ENCODE measurements around the gene RAP2A. TPM values are rescaled to one million over a fixed set of nuclear protein-coding genes. Genes with fewer than 3 reads are reported as not detected.

The RAP2A gene
- total RNA-seq, 2 experiments from 2014 or later: 9.2 to 15.4 TPM

DNA sequence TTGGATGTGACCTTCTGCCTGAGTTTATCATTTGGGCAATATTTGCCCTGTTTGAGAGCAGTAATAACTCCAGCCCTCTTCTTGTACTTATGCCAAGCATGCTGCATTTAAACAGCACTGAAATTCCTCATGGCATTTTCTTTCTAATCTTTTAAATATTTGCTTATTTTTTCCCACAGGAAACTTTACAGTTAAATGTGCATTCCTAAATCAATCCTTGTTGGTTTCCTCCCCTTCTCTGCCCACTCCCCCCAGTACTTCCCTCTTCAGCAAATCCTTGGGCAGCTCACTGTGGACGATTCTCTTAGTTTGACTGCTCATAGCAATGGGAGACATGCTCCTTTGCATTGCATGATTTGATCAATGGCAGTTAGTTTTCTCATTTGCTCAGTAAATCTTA lies 68.7 kb downstream of the RAP2A start:
- no TSS peak for BruUV-seq (replicated peaks)
- no peaks in the 10 kb centered on the region for H3K36me3 ChIP-seq (ENCODE audit: insufficient read depth, low read length)
- intact Hi-C loops (cut with micrococcal nuclease; ENCODE audit: unreplicated experiment): no loop called here
- TF ChIP-seq CTCF (conservative IDR thresholded peaks at IDR 0.05; ENCODE audit: low read length) (no peak), EZH2phosphoT487 (IDR thresholded peaks at IDR 0.05; ENCODE audit: borderline replicate concordance, low read depth, low read length) (no peak)
- POLR2A ChIA-PET: no interaction called here
- DNase-seq (ENCODE audit: low spot score): no peak
- H2AFZ ChIP-seq (ENCODE audit: low read length): no peak overlapping the region
- H3K4me1 ChIP-seq (ENCODE audit: insufficient read depth, low read length, poor library complexity, severe bottlenecking): no peaks in the 10 kb centered on the region
- H3K9me2 ChIP-seq (ENCODE audit: insufficient read depth, low read length): no peaks in the 10 kb centered on the region
- H3K4me3 ChIP-seq (ENCODE audit: low read depth, low read length, poor library complexity, severe bottlenecking): no peak overlapping the region
- no peaks in the 10 kb centered on the region for H3K9me3 ChIP-seq (ENCODE audit: low read length)
- no peak overlapping the region for H3K4me2 ChIP-seq (ENCODE audit: low read length)
- H4K20me1 ChIP-seq (ENCODE audit: insufficient read depth, low read length): no peaks in the 10 kb centered on the region
- no peak overlapping the region for H3K27ac ChIP-seq (ENCODE audit: low read depth, low read length, poor library complexity, severe bottlenecking)
- no peaks in the 10 kb centered on the region for H3K79me2 ChIP-seq (ENCODE audit: insufficient read depth, low read depth, low read length)
- CTCF ChIA-PET (ENCODE audit: unreplicated experiment): no interaction called here

GRCh38 chr13:97505017-97505416 lies 71.0 kb downstream of the RAP2A start:
- Histone ChIP-seq H3K9me2 (ENCODE audit: insufficient read depth, low read length) (no peaks in the 10 kb centered on the region), H3K4me2 (ENCODE audit: low read length) (no peak overlapping the region), H3K4me3 (ENCODE audit: low read depth, low read length, poor library complexity, severe bottlenecking) (no peak overlapping the region), H3K27ac (ENCODE audit: low read depth, low read length, poor library complexity, severe bottlenecking) (no peak overlapping the region), H3K9me3 (ENCODE audit: low read length) (no peaks in the 10 kb centered on the region), H3K79me2 (ENCODE audit: insufficient read depth, low read depth, low read length) (no peaks in the 10 kb centered on the region), H3K4me1 (ENCODE audit: insufficient read depth, low read length, poor library complexity, severe bottlenecking) (no peaks in the 10 kb centered on the region), H2AFZ (ENCODE audit: low read length) (no peak overlapping the region), H3K36me3 (ENCODE audit: insufficient read depth, low read length) (no peaks in the 10 kb centered on the region), H4K20me1 (ENCODE audit: insufficient read depth, low read length) (no peaks in the 10 kb centered on the region)
- intact Hi-C loops (cut with micrococcal nuclease; ENCODE audit: unreplicated experiment): no loop called here
- BruUV-seq (replicated peaks): no TSS peak
- ChIA-PET CTCF (ENCODE audit: unreplicated experiment) (no interaction called here), POLR2A (no interaction called here)
- DNase-seq (ENCODE audit: low spot score): no peak
- TF ChIP-seq EZH2phosphoT487 (IDR thresholded peaks at IDR 0.05; ENCODE audit: borderline replicate concordance, low read depth, low read length) (no peak), CTCF (conservative IDR thresholded peaks at IDR 0.05; ENCODE audit: low read length) (no peak)

DNA sequence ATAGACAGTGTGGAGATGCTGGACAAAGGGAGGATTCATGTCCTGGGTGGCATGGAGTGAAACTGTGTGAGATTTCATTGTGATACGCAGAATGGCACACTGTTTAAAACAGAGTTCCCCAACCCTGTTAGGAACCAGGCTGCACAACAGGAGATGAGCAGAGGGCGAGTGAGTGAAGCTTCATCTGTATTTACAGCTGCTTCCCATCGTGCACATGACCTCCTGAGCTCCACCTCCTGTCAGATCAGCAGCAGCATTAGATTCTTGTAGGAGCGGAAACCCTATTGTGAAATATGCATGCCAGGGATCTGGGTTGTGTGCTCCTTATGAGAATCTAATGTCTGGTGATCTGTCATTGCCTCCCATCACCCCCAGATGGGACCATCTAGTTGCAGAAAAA lies 72.5 kb downstream of the RAP2A start:
- ChIA-PET POLR2A (interaction anchor here (1.1 kb wide), 1 partner anchor 9 kb away, joined by 3 read pairs; no protein-coding TSS in a partner anchor), CTCF (ENCODE audit: unreplicated experiment) (no interaction called here)
- intact Hi-C loops (cut with micrococcal nuclease; ENCODE audit: unreplicated experiment): no loop called here
- Histone ChIP-seq H3K9me3 (ENCODE audit: low read length) (no peaks in the 10 kb centered on the region), H2AFZ (ENCODE audit: low read length) (no peak overlapping the region), H3K36me3 (ENCODE audit: insufficient read depth, low read length) (no peaks in the 10 kb centered on the region), H4K20me1 (ENCODE audit: insufficient read depth, low read length) (no peaks in the 10 kb centered on the region), H3K27ac (ENCODE audit: low read depth, low read length, poor library complexity, severe bottlenecking) (no peak overlapping the region), H3K4me3 (ENCODE audit: low read depth, low read length, poor library complexity, severe bottlenecking) (no peak overlapping the region), H3K4me2 (ENCODE audit: low read length) (no peak overlapping the region), H3K9me2 (ENCODE audit: insufficient read depth, low read length) (no peaks in the 10 kb centered on the region), H3K4me1 (ENCODE audit: insufficient read depth, low read length, poor library complexity, severe bottlenecking) (no peaks in the 10 kb centered on the region), H3K79me2 (ENCODE audit: insufficient read depth, low read depth, low read length) (no peaks in the 10 kb centered on the region)
- BruUV-seq (replicated peaks): no TSS peak
- DNase-seq (ENCODE audit: low spot score): no peak
- TF ChIP-seq CTCF (conservative IDR thresholded peaks at IDR 0.05; ENCODE audit: low read length) (no peak), EZH2phosphoT487 (IDR thresholded peaks at IDR 0.05; ENCODE audit: borderline replicate concordance, low read depth, low read length) (no peak)

Measured in OCI-LY7 (cell line).